ENCODE results near the gene PTPRG. TPM values are rescaled to one million over a fixed set of nuclear protein-coding genes. Genes with fewer than 3 reads are reported as not detected.

PTPRG gene
- polyA plus RNA-seq, 3 donors = not detected

DNA sequence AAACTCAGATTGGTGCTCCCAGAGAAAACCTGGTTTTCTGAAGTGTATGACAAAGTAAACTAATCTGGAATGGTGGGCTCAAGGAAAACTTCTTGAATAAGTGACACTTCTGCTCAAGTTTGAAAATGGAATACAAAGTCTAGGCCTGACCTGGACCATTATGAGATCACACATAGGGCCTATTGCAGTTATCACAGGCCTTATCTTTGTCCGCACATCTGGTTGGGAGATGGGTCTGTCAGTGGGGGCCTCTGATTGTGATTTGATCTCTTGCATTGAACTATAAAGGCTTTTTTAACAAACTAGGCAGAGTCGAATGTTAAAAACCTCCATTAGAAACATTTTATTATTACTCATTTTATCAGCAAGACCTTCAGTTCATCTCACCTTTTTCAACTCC is 405.6 kb downstream of the PTPRG start:
- Histone ChIP-seq H3K36me3 (replicated peaks in 1 of 2; ENCODE audit: control insufficient read depth in 1 of 2, insufficient read depth in 2 of 2, low read length in 2 of 2) (no peaks in the 10 kb centered on the region), H4K20me1 (ENCODE audit: insufficient read depth, low read length) (no peaks in the 10 kb centered on the region), H3K4me1 (ENCODE audit: control insufficient read depth in 1 of 2, insufficient read depth in 2 of 2, low read length in 2 of 2) (no peaks in the 10 kb centered on the region), H3K27me3 (ENCODE audit: control insufficient read depth in 2 of 2, insufficient read depth in 2 of 2, low read length in 2 of 2) (no peaks in the 10 kb centered on the region), H3K9me3 (replicated peaks in 1 of 2; ENCODE audit: control insufficient read depth in 1 of 2, insufficient read depth in 1 of 2, low read length in 2 of 2) (peaks cover 0 to 6% of the 10 kb centered on the region in 2 donors), H3K4me3 (replicated peaks in 1 of 3; ENCODE audit: low read depth in 2 of 3, low read length in 3 of 3) (no peak overlapping the region), H3K27ac (ENCODE audit: low read depth in 1 of 2, low read length in 2 of 2) (no peak overlapping the region), H3K79me2 (ENCODE audit: insufficient read depth, low read length) (no peaks in the 10 kb centered on the region), H3K9ac (ENCODE audit: insufficient read depth, low read length, poor library complexity, severe bottlenecking) (no peak overlapping the region), H3K4me2 (replicated peaks; ENCODE audit: extremely low read depth, low read length, poor library complexity, severe bottlenecking) (no peak overlapping the region), H2AFZ (ENCODE audit: insufficient read depth, low read depth, low read length, poor library complexity, severe bottlenecking) (no peak overlapping the region)
- Mint-ChIP-seq H3K4me3 (no peak overlapping the region), H3K36me3 (no peaks in the 10 kb centered on the region), H3K27ac (no peak overlapping the region), H3K9me3 (peaks cover 0 to 4% (median 2%) of the 10 kb centered on the region in 7 donors), H3K4me1 (no peaks in the 10 kb centered on the region), H3K27me3 (ENCODE audit: low read depth in 3 of 3) (no peaks in the 10 kb centered on the region)
- TF ChIP-seq, protein P1, sequence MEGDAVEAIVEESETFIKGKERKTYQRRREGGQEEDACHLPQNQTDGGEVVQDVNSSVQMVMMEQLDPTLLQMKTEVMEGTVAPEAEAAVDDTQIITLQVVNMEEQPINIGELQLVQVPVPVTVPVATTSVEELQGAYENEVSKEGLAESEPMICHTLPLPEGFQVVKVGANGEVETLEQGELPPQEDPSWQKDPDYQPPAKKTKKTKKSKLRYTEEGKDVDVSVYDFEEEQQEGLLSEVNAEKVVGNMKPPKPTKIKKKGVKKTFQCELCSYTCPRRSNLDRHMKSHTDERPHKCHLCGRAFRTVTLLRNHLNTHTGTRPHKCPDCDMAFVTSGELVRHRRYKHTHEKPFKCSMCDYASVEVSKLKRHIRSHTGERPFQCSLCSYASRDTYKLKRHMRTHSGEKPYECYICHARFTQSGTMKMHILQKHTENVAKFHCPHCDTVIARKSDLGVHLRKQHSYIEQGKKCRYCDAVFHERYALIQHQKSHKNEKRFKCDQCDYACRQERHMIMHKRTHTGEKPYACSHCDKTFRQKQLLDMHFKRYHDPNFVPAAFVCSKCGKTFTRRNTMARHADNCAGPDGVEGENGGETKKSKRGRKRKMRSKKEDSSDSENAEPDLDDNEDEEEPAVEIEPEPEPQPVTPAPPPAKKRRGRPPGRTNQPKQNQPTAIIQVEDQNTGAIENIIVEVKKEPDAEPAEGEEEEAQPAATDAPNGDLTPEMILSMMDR (IDR thresholded peaks at IDR 0.05) = no peak
- no peak for DNase-seq
- intact Hi-C loops (cut with micrococcal nuclease) = no loop called here
- 100% methylated on average over 1 of the region's 2 CpGs for WGBS (ENCODE audit: insufficient coverage)

DNA sequence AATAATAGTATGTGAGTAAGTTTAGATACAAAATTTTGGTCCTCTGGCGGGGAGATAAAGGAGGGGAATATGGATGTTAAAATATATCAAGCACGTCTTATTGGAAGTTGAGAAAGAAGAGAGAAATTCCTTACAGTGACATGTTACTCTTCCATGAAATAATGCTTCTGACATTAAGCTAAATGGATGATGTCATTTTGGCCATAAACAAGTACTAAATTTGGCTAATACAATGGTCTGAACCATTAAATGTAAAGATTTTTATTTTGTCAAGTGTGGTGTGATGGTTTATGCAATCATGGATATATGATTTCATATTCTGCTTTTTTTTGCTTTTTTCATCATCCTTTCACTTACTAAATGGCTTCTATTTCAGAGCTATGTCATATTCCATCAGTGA is 406.6 kb downstream of the PTPRG start:
- peaks cover 0 to 10% (median 3%) of the 10 kb centered on the region in 7 donors for H3K9me3 Mint-ChIP-seq
- Histone ChIP-seq H3K4me3 (replicated peaks in 1 of 3; ENCODE audit: low read depth in 2 of 3, low read length in 3 of 3) (no peak overlapping the region), H3K4me1 (ENCODE audit: control insufficient read depth in 1 of 2, insufficient read depth in 2 of 2, low read length in 2 of 2) (no peaks in the 10 kb centered on the region), H3K36me3 (replicated peaks in 1 of 2; ENCODE audit: control insufficient read depth in 1 of 2, insufficient read depth in 2 of 2, low read length in 2 of 2) (no peaks in the 10 kb centered on the region), H3K4me2 (replicated peaks; ENCODE audit: extremely low read depth, low read length, poor library complexity, severe bottlenecking) (no peak overlapping the region), H2AFZ (ENCODE audit: insufficient read depth, low read depth, low read length, poor library complexity, severe bottlenecking) (no peak overlapping the region), H4K20me1 (ENCODE audit: insufficient read depth, low read length) (no peaks in the 10 kb centered on the region), H3K79me2 (ENCODE audit: insufficient read depth, low read length) (no peaks in the 10 kb centered on the region), H3K9ac (ENCODE audit: insufficient read depth, low read length, poor library complexity, severe bottlenecking) (no peak overlapping the region), H3K27me3 (ENCODE audit: control insufficient read depth in 2 of 2, insufficient read depth in 2 of 2, low read length in 2 of 2) (no peaks in the 10 kb centered on the region), H3K27ac (ENCODE audit: low read depth in 1 of 2, low read length in 2 of 2) (no peak overlapping the region), H3K9me3 (replicated peaks in 1 of 2; ENCODE audit: control insufficient read depth in 1 of 2, insufficient read depth in 1 of 2, low read length in 2 of 2) (peaks cover 0 to 6% of the 10 kb centered on the region in 2 donors)
- H3K27ac Mint-ChIP-seq = no peak overlapping the region
- no peak overlapping the region for H3K4me3 Mint-ChIP-seq
- no peaks in the 10 kb centered on the region for H3K4me1 Mint-ChIP-seq
- intact Hi-C loops (cut with micrococcal nuclease) = no loop called here
- TF ChIP-seq, protein P1 (IDR thresholded peaks at IDR 0.05) = no peak
- no peak for DNase-seq
- no peaks in the 10 kb centered on the region for H3K36me3 Mint-ChIP-seq
- WGBS (ENCODE audit: insufficient coverage) = no CpG with 5 or more reads among the region's 2 CpGs
- no peaks in the 10 kb centered on the region for H3K27me3 Mint-ChIP-seq (ENCODE audit: low read depth in 3 of 3)
